LNCaP clone FGC (cell line): Measurements from ENCODE around the gene PLAGL1.

ENCODE experiments used
- DNase-seq: peaks from one replicate; pipeline ENCODE4 v3.0.0-alpha.2; 2011; ENCODE audit warnings: low read depth
- H3K4me3 ChIP-seq: 2 replicates; pipeline ENCODE4 v1.5.1; 2011; ENCODE audit warnings: mild to moderate bottlenecking, low read depth, low read length, control low read depth
- TF ChIP-seq, protein P1 (sequence below): IDR thresholded peaks from 2 replicates; pipeline ENCODE4 v1.5.1; 2012; ENCODE audit warnings: mild to moderate bottlenecking; ENCODE audit not compliant: control insufficient read depth, insufficient read depth; ENCODE audit errors: extremely low read depth

PLAGL1 gene

GRCh38 chr6:143949962-143950361 lies 58.1 kb downstream of the PLAGL1 start:
- TF ChIP-seq, protein P1, sequence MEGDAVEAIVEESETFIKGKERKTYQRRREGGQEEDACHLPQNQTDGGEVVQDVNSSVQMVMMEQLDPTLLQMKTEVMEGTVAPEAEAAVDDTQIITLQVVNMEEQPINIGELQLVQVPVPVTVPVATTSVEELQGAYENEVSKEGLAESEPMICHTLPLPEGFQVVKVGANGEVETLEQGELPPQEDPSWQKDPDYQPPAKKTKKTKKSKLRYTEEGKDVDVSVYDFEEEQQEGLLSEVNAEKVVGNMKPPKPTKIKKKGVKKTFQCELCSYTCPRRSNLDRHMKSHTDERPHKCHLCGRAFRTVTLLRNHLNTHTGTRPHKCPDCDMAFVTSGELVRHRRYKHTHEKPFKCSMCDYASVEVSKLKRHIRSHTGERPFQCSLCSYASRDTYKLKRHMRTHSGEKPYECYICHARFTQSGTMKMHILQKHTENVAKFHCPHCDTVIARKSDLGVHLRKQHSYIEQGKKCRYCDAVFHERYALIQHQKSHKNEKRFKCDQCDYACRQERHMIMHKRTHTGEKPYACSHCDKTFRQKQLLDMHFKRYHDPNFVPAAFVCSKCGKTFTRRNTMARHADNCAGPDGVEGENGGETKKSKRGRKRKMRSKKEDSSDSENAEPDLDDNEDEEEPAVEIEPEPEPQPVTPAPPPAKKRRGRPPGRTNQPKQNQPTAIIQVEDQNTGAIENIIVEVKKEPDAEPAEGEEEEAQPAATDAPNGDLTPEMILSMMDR: no peak
- no peak overlapping the region for H3K4me3 ChIP-seq
- no peak for DNase-seq

- H3K4me3 ChIP-seq: no peak overlapping the region
- TF ChIP-seq, protein P1: no peak
- no peak for DNase-seq
Observed at GRCh38 chr6:143949535-143949934, 58.5 kb downstream of the PLAGL1 start.

DNA sequence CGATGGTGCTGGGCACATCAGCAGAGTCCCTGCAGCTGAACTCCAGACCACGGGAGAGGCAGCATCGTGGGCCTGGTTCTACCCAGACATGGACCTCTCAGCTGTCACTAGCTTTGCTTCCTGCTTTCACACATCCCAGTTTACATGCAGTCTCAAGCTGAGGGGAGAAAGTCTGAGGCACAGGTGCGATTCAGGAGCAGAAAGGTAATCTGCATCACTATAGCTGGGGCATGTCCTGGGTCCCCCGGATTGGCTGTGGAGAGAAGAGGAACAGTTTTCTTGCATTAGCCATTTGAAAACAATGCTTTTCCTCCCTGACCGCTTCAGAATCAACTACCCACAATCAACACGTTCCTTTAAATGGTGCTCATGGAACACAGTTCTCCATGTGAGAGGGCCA lies 59.9 kb downstream of the PLAGL1 start:
- TF ChIP-seq, protein P1: no peak

GRCh38 chr6:143941852-143942627 lies 66.0 kb downstream of the PLAGL1 start:
- TF ChIP-seq, protein P1: peak; percentile 76
- no peak overlapping the region for H3K4me3 ChIP-seq

More for the DNA sequence above, 59.9 kb downstream of the PLAGL1 start:
- DNase-seq: no peak
- H3K4me3 ChIP-seq: no peak overlapping the region

GRCh38 chr6:143940011-143940597 lies 68.0 kb downstream of the PLAGL1 start:
- DNase-seq: peak; percentile 47
- no peak overlapping the region for H3K4me3 ChIP-seq
- TF ChIP-seq, protein P1: peak; percentile 83

More at GRCh38 chr6:143941852-143942627, 66.0 kb downstream of the PLAGL1 start:
- DNase-seq: no peak

GRCh38 chr6:143939364-143939763 lies 68.7 kb downstream of the PLAGL1 start:
- TF ChIP-seq, protein P1: no peak
- no peak overlapping the region for H3K4me3 ChIP-seq
- no peak for DNase-seq
